Activated naive CD4-positive, alpha-beta T cell treated with Interleukin-2 at 50 U/mL for 16 hours (primary cell): Measurements from ENCODE around the gene DNMT1.

ENCODE experiments used
- DNase-seq: peaks from one replicate; pipeline ENCODE4 v3.0.0-alpha.2; 2020

The DNMT1 gene

GRCh38 chr19:10112037-10112761 lies 82.6 kb downstream of the DNMT1 start:
- DNase-seq, result peak; percentile 72

DNA sequence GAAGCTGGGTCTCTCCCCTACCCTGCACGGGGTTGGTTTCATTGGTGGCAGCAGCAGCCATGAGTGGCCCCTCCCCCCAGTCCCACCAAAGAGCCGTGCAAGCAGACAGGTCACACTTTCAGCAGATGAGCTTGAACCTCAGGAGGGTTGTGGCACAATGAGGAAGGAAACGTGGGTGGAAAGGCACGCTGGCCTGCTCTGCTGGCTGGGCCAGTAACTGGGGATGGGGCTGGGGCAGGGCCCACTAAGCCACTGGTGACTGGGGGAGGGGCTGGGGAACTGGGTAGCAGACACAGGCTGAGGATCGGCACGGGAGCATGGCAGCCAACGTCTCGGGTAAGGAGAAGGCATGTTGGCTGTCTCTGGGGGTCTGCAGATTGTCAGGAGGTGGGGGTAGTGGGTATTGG lies 83.3 kb downstream of the DNMT1 start, which contains the start of gene P2RY11:
Gene P2RY11, plus strand, starts transcription at position 289 of the 407 bp plus-strand sequence. Its CDS starts 29 bp downstream, at position 318.
- DNase-seq, result peak; percentile 38

DNA sequence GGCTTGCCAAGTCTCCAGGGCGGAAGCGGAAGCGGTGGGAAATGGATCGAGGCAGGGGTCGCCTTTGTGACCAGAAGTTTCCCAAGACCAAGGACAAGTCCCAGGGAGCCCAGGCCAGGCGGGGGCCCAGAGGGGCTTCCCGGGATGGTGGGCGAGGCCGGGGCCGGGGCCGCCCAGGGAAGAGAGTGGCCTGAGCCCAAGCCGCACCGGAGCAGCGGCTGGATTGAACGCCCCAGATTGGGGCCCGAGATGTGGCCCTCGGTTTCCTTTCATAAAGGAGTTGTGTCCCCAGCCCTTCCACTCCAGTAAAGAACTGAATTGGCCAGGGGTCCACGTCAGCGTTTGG lies 83.8 kb downstream of the DNMT1 start:
- no peak for DNase-seq

GRCh38 chr19:10110076-10110971 lies 84.4 kb downstream of the DNMT1 start:
- no peak for DNase-seq

GRCh38 chr19:10109528-10109927 lies 85.2 kb downstream of the DNMT1 start:
- DNase-seq, result no peak

DNA sequence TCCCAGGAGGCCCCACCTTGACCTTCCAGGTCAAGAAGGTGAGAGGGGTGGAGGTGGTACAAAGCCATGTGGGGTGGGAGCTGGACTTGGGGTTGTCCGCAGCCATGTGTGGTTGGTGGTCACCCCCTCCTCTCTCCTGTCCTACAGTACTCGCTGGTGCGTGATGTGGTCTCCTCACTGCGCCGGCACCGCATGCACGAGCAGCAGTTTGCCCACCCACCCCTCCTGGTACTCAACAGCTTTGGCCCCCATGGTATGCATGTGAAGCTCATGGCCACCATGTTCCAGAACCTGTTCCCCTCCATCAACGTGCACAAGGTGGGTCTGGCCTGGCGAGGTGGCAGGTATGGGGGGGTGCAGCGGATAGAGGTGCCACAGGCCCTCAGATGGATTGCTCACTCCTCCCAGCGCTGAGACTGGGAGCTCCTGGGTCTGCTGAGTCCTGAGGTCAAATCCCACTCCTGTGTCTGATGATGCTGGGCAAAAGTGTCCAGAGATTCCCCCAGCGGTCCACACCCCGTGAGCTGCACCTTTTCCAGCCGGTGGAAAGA lies 86.9 kb downstream of the DNMT1 start:
- DNase-seq, result no peak

- no peak for DNase-seq
Observed at GRCh38 chr19:10107254-10107653, 87.5 kb downstream of the DNMT1 start.

- peak; percentile 96 for DNase-seq
Observed at GRCh38 chr19:10106100-10106936, 88.4 kb downstream of the DNMT1 start, which contains the start of gene PPAN. PPAN (plus strand) TSS chr19:10106362; CDS start chr19:10106395, 33 bp downstream.

DNA sequence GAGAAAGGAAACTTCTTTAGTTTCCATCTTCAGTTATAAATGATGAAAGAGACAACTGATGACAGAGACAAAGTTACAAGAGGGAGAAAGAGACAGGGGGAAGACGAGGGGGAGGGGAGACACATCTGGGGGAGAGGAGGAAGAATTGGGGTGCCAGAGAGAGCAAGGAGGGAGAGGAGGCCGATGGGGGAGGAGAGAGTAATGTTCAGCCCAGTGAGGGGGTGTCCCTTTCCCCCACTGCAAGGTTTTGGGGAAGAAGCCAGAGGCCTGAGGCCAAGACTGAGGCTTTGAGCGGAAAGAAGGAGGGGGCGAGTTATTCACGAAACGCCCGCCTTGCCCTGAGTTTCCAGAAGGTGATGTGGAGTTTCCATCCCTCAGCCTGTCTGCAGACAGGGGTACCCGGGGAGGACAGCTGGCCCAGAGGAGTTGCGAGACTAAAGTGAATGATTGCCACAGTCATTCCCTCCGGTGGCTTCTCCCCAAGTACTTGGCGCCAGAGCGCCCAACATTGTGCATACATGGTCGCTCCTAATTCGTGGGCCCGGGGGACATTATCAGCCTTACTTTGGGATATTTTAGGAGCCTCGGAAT lies 89.1 kb downstream of the DNMT1 start:
- DNase-seq, result peak; percentile 87

DNA sequence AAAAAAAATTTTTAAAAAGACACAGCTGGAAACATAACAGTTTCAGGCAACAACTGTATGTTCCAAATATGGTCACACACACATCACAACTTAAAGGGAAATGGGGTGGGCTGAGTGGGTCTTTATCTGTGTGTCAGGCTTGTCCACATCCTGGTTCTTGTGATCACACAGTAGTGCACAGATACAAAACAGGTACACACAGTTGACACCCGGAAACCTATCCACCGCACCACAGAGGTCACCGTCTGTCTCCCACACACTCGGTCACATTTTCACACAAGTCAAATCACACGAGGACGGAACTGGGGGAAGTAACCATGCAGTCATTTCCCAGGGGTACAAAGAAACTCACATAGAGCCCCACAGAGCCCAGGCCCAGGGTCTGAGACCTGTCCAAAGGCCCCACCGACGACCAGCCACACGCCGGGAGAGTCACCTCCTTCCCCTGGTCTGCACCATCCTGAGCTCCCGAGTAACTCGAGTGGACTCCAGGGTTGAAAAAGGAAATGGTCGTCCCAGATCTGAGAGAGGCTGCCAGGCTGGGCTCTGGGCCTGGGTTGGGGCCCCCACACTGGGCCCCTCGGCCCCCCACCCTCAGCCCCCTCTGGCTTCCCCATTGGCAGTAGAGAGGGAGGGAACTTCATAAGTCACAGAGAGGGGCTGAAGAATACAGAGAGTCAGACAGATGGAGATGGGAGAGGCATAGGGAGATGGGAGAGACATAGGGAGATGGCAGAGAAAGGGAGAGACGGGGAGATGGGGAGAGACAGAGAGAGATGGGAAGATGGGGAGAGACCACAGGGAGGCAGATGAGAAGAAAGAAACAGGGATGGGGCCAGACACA lies 89.9 kb downstream of the DNMT1 start:
- peak; percentile 81 for DNase-seq

DNA sequence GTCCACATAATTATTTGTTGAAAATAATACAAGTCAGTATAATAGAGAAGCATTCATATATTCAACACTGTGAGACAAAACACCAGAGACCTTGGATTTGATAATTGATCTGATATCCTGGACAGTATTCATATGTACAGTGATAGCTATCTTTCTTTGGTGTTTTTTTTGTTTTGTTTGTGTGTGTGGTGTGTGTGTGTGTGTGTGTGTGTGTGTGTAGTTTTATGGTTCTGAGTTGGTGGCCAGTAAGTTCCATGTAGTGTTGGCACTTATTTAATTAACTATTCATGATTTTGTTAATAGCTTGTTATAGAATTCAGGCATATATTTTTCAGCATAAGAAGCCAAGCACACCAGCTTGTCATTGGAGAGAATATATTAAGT lies 90.6 kb downstream of the DNMT1 start:
- no peak for DNase-seq

GRCh38 chr19:10102787-10103236 lies 91.9 kb downstream of the DNMT1 start:
- DNase-seq, result no peak

GRCh38 chr19:10100163-10100785 lies 94.5 kb downstream of the DNMT1 start:
- DNase-seq, result no peak

DNA sequence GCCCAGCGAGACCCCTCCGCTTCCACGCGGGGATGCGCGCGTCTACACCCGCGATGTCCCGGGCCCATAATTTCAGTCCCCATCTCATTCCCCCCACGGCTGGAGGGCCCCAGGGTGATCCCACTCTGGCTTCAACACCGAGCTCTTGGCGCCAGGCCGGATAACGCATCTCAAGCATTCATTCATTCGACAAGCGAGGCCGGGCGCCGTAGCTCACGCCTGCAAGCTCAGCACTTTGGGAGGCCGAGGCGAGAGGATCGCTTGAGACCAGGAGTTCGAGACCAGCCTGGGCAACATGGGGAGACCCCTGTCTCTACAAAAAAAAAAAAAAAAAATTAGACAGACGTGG lies 98.2 kb downstream of the DNMT1 start:
- no peak for DNase-seq

GRCh38 chr19:10095948-10096614 lies 98.7 kb downstream of the DNMT1 start:
- peak; percentile 89 for DNase-seq

DNA sequence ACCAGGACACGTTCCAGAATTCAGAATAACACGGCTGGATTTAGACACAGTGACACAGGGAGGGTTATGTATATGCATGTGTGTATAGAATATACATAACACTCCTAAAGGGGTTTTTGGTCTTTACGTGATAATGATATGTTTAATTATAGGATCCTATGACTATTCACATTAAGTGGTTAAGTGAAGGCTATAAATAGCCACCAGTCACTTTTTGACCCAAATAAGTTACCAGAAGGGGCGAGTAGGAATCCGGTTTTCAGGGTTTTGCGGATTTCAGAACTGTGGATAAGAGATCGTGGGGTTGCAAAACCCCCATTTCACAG lies 99.2 kb downstream of the DNMT1 start:
- no peak for DNase-seq

- no peak for DNase-seq
Observed at GRCh38 chr19:10093295-10094186, 101.2 kb downstream of the DNMT1 start.

DNA sequence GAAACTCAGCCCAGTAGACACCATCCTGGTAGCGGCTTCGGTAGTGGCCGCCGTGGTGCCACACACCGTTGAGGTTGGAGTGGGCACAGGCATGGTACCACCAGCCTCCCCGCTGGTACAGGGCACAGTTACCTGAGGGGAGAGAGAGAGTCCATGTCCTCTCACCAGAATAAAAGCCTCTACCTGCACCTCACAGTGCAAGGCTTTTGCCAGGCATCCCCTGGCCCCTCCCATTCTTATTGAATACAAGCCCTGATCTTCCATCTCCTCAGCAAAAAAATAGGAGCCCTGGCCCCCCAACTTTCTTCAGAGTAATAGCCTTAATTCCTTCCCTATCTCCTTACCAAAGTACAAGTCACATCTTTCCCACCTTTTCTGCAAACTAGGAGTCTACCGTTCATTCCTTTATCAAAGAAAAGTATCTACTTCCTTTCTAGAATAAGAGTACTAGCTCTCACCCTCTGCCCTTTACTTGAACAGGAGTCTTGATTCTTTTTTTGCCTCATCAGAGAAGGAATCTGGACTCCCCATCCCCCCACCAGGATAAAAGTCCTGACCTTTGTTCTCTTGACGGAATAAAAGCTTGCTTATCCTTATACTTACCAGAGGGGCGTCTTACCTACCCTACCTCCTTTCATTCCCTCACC lies 102.0 kb downstream of the DNMT1 start:
- no peak for DNase-seq
